HG03565 (cell line): ENCODE measurements around the gene PCGF2.
"Not testable (repeated sequence)": the region's sequence is repeated elsewhere in the genome, so short reads cannot be mapped to it uniquely, and the experiment has no call there.

Experiments
- ATAC-seq: cut with Tn5 transposase; IDR thresholded peaks from one replicate; pipeline ENCODE4 v1.9.1; 2021; ENCODE audit warnings: mild to moderate bottlenecking, moderate library complexity; ENCODE audit not compliant: unreplicated experiment

PCGF2 gene

GRCh38 chr17:38748149-38748891 is at the start of gene PCGF2:
TSS of gene PCGF2 (minus strand) at chr17:38748336. CDS start at chr17:38740402, 7,934 bp downstream.
- no peak for ATAC-seq

- no peak for ATAC-seq
Observed at GRCh38 chr17:38797828-38798227, 49.7 kb upstream of the PCGF2 start.

GRCh38 chr17:38797158-38797490 is 49.0 kb upstream of the PCGF2 start:
- no peak for ATAC-seq

GRCh38 chr17:38796451-38797157 is 48.5 kb upstream of the PCGF2 start:
- ATAC-seq: no peak

GRCh38 chr17:38794221-38794620 is 46.1 kb upstream of the PCGF2 start:
- ATAC-seq: no peak

GRCh38 chr17:38791162-38791561 is 43.0 kb upstream of the PCGF2 start:
- no peak for ATAC-seq

GRCh38 chr17:38790148-38790707 is 42.1 kb upstream of the PCGF2 start:
- ATAC-seq: not testable (repeated sequence)

GRCh38 chr17:38789185-38789584 is 41.0 kb upstream of the PCGF2 start:
- ATAC-seq: no peak

GRCh38 chr17:38787999-38788398 is 39.9 kb upstream of the PCGF2 start:
- not testable (repeated sequence) for ATAC-seq

- no peak for ATAC-seq
Observed at GRCh38 chr17:38786372-38786771, 38.2 kb upstream of the PCGF2 start.

GRCh38 chr17:38783227-38783626 is 35.1 kb upstream of the PCGF2 start:
- no peak for ATAC-seq

GRCh38 chr17:38779965-38780752 is 32.0 kb upstream of the PCGF2 start:
- no peak for ATAC-seq

GRCh38 chr17:38777641-38778250 is 29.6 kb upstream of the PCGF2 start:
- ATAC-seq: no peak

- no peak for ATAC-seq
Observed at GRCh38 chr17:38773258-38773657, 25.1 kb upstream of the PCGF2 start.

GRCh38 chr17:38768417-38768816 is 20.3 kb upstream of the PCGF2 start:
- ATAC-seq: no peak

- no peak for ATAC-seq
Observed at GRCh38 chr17:38766341-38766740, 18.2 kb upstream of the PCGF2 start.

- no peak for ATAC-seq
Observed at GRCh38 chr17:38762231-38762630, 14.1 kb upstream of the PCGF2 start.

- no peak for ATAC-seq
Observed at GRCh38 chr17:38761612-38762011, 13.5 kb upstream of the PCGF2 start.

- ATAC-seq: no peak
Observed at GRCh38 chr17:38753071-38753506, 5.0 kb upstream of the PCGF2 start.

- peak; percentile 87 for ATAC-seq
Observed at GRCh38 chr17:38752308-38753070, 4.4 kb upstream of the PCGF2 start, which contains the start of gene PSMB3. TSS of gene PSMB3 (plus strand) at chr17:38752741. CDS start at chr17:38752827, 86 bp downstream.
